HUES6 (cell line): ENCODE data around the gene BCAR1.

Source experiments
- H3K27ac ChIP-seq: 2 replicates; pipeline ENCODE4 v1.7.0; 2013; ENCODE audit warnings: low read depth, mild to moderate bottlenecking, low read length, inconsistent platforms
- H3K27me3 ChIP-seq: 2 replicates; pipeline ENCODE4 v1.6.1; 2013; ENCODE audit warnings: low read length; ENCODE audit not compliant: control insufficient read depth, insufficient read depth
- H3K36me3 ChIP-seq: 2 replicates; pipeline ENCODE4 v1.6.1; 2013; ENCODE audit warnings: low read length; ENCODE audit not compliant: control insufficient read depth, insufficient read depth
- H3K4me1 ChIP-seq: 2 replicates; pipeline ENCODE4 v1.6.1; 2013; ENCODE audit warnings: low read length; ENCODE audit not compliant: control insufficient read depth, insufficient read depth
- H3K4me3 ChIP-seq: 2 replicates; pipeline ENCODE4 v1.5.1; 2013; ENCODE audit warnings: low read depth, low read length
- H3K9ac ChIP-seq: one replicate; pipeline ENCODE4 v1.6.1; 2013; ENCODE audit warnings: mild to moderate bottlenecking, low read length
- H3K9me3 ChIP-seq: 2 replicates; pipeline ENCODE4 v1.6.1; 2013; ENCODE audit warnings: low read depth, low read length; ENCODE audit not compliant: control insufficient read depth, insufficient read depth

BCAR1 gene, protein sequence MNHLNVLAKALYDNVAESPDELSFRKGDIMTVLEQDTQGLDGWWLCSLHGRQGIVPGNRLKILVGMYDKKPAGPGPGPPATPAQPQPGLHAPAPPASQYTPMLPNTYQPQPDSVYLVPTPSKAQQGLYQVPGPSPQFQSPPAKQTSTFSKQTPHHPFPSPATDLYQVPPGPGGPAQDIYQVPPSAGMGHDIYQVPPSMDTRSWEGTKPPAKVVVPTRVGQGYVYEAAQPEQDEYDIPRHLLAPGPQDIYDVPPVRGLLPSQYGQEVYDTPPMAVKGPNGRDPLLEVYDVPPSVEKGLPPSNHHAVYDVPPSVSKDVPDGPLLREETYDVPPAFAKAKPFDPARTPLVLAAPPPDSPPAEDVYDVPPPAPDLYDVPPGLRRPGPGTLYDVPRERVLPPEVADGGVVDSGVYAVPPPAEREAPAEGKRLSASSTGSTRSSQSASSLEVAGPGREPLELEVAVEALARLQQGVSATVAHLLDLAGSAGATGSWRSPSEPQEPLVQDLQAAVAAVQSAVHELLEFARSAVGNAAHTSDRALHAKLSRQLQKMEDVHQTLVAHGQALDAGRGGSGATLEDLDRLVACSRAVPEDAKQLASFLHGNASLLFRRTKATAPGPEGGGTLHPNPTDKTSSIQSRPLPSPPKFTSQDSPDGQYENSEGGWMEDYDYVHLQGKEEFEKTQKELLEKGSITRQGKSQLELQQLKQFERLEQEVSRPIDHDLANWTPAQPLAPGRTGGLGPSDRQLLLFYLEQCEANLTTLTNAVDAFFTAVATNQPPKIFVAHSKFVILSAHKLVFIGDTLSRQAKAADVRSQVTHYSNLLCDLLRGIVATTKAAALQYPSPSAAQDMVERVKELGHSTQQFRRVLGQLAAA

DNA sequence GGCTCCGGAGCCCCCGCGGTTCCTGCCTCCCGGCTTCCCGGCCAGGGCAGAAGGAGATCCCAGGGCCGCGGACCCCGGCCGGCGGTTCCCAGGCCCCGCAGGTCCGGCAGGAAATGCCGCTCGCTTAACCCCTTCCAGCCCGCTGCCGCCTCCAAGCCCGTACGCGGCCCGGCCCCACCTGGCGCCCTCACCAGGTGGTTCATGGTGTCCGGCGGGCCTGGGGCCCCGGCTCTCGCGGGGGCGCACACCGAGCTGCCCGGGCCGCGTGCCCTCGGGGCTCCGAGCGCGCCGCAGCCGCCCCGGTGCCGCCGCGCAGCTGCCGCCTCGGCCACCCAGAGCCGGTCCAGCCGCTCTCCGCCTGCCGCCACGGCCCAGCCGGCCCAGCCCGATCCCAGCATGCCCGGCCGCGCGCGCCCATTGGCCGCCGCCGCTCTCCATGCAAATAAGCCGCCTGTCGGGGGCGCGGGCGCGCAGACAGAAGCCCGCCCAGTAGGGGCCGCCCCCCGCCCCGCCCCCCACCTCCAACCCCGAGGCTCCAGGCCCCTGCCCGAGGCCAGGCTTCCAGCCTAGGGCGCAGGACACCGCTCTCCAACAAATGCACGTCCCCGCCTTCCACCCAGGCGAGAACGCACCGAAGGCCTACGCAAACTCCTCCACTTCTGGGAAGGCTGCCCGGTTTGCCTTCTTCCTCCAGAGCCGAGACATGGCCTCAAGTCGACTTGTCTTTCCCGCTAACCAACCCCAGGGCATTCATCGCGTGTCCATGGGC is at the start of gene BCAR1:
Gene BCAR1, minus strand, starts transcription at position 345 of the 769 bp plus-strand sequence. Its CDS starts 142 bp downstream, at position 203.
- Histone ChIP-seq H3K4me1 (peaks cover 81% of the 10 kb centered on the region), H3K27ac (peak within 1 kb of the TSS; percentile 89), H3K27me3 (no peaks in the 10 kb centered on the region), H3K9ac (peak within 1 kb of the TSS; percentile 88), H3K9me3 (no peaks in the 10 kb centered on the region), H3K4me3 (peak within 1 kb of the TSS; percentile 84), H3K36me3 (peaks cover 15% of the 10 kb centered on the region)

DNA sequence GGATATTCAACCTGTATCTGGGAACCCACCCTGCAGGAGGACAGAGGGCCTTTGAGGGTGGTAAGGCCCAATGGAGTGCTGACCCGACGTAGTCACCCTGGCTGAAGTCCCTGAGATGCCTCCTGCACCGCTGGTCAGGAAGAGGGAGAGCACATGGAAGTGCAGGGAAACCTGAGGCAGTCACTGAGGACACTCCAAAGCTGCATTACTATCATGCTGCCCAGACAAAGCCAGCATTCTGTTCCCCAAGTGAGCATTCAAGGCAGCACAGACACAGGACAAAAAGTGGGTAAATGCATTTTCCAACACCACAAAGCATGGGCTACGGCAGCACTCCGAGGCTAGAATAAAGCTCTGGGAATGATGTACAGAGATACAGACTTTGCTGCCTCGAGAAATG is 46.8 kb upstream of the BCAR1 start:
- Histone ChIP-seq H3K36me3 (peaks cover 69% of the 10 kb centered on the region), H3K4me3 (no peak overlapping the region), H3K27me3 (no peaks in the 10 kb centered on the region), H3K9me3 (no peaks in the 10 kb centered on the region), H3K4me1 (no peaks in the 10 kb centered on the region), H3K27ac (no peak overlapping the region), H3K9ac (no peak overlapping the region)

DNA sequence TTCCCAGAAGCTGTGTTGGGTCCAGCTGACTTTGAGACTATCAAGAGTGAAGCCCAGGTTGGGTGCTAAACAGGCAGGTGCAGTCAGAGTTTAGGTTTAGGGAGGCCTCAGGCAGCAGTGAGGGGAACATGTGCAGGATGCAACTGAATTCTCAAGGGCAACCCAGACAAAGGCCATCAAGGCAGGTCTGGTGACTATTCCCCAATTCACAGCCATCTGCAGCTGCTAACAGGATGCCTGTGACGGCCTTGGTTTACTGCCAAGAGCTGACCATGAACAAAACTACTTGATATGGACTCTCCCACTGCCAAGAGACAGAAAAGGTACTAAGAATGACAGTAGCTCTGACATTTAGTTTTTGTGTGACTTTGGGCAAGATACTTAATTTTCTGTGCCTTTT is 45.2 kb upstream of the BCAR1 start:
- Histone ChIP-seq H3K9me3 (no peaks in the 10 kb centered on the region), H3K27me3 (no peaks in the 10 kb centered on the region), H3K4me3 (no peak overlapping the region), H3K36me3 (peaks cover 73% of the 10 kb centered on the region), H3K9ac (no peak overlapping the region), H3K4me1 (no peaks in the 10 kb centered on the region), H3K27ac (no peak overlapping the region)

DNA sequence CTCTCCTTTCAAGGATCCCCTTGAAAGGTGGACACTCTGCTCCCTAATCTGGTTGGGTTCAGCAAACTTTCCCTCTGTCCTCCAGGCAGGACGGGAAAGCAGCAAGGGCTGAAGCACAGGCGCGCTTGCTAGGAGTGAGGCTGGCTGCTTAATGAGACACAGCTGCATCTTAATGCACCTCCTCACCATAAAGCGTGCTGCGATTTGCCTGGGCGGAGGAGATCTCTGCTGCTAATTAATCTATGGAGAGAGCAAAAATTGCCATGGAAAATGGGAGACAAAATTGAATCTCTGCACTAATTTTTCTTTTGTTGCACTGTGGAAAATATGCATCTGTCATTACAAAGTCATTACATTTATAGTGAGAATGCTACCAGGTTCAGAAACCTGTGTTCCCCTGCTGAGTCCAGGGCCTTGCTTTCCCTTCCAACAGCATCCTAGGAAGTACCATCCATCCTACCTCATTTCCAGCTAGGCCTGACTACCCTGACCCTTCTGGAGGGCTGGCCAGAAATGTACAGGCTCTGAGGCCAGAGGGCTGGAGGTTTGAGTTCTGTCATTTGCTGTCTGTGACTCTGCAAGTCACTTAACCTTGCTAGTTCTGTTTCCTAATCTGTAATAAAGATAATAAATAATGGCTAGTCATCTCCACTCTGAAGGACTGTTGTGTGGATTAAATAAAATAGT is 43.5 kb upstream of the BCAR1 start:
- no peak overlapping the region for H3K9ac ChIP-seq
- H3K36me3 ChIP-seq: peaks cover 69% of the 10 kb centered on the region
- H3K27ac ChIP-seq: no peak overlapping the region
- H3K27me3 ChIP-seq: no peaks in the 10 kb centered on the region
- H3K4me1 ChIP-seq: no peaks in the 10 kb centered on the region
- no peak overlapping the region for H3K4me3 ChIP-seq
- H3K9me3 ChIP-seq: no peaks in the 10 kb centered on the region

DNA sequence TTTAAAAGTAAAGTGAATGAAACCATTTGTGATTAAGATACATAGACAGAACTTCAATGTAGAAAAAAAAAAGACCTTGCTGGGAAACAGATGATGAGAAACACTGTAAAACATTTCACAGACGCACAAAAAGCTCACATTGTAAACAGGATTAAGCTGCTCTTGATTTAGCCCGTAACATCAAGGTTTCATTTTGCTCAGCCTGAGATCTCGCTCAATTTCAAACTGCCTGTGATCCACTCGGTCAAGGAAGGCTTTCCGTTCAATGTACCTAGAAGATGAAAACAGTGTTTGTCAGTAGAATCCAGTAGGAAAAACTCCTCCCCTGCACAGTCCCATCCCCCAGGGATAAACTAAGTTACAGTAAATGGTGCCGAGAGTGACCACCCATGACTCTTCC is 42.3 kb upstream of the BCAR1 start:
- no peak overlapping the region for H3K9ac ChIP-seq
- peaks cover 8% of the 10 kb centered on the region; the same call in 1 of the 2 replicates for H3K4me1 ChIP-seq
- no peaks in the 10 kb centered on the region for H3K27me3 ChIP-seq
- H3K4me3 ChIP-seq: no peak overlapping the region
- H3K27ac ChIP-seq: no peak overlapping the region
- H3K9me3 ChIP-seq: no peaks in the 10 kb centered on the region
- H3K36me3 ChIP-seq: peaks cover 62% of the 10 kb centered on the region

DNA sequence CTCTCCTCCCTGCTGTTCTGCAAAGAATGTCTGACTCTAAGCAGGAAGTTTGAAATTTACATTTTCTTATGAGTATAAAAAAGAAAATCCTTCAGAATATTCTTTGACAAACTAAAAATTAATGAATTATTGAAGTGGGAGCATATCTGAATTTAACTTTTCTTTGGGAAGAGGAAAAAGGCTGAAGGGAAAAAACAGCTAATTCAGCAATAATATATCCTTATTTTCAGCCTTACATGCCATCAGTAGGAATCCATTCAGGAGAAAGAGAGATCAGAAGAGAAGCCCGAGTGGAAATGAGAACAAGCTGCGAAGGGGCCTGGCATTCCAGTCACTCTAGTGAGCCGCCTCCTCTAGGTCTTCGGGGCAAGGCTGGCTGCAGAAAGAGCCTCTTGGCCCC is 41.7 kb upstream of the BCAR1 start:
- Histone ChIP-seq H3K4me3 (no peak overlapping the region), H3K27me3 (no peaks in the 10 kb centered on the region), H3K36me3 (peaks cover 57% of the 10 kb centered on the region), H3K9me3 (no peaks in the 10 kb centered on the region), H3K27ac (no peak overlapping the region), H3K4me1 (peaks cover 13% of the 10 kb centered on the region; the same call in 1 of the 2 replicates), H3K9ac (no peak overlapping the region)

DNA sequence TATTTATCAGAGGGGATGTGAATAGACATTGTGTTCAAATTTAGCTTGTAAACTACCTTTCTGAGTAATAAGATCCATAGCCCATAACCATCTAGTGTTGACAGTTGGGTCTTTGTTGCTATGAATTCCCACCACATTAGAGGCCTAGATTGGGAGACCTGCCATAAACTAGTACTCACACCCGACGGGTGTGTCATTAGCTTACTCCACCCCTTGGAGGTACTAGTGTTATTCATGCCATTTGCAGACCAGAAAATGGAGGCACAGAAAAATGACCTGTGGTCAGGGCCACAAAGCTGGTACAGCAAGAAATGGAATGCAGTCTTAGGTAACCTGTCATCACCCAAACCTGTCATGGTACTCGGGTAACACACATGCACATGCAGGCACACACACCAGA is 41.3 kb upstream of the BCAR1 start:
- H3K27ac ChIP-seq: no peak overlapping the region
- H3K9me3 ChIP-seq: no peaks in the 10 kb centered on the region
- H3K27me3 ChIP-seq: no peaks in the 10 kb centered on the region
- no peak overlapping the region for H3K4me3 ChIP-seq
- peaks cover 55% of the 10 kb centered on the region for H3K36me3 ChIP-seq
- H3K9ac ChIP-seq: no peak overlapping the region
- H3K4me1 ChIP-seq: peaks cover 18% of the 10 kb centered on the region; the same call in 1 of the 2 replicates

DNA sequence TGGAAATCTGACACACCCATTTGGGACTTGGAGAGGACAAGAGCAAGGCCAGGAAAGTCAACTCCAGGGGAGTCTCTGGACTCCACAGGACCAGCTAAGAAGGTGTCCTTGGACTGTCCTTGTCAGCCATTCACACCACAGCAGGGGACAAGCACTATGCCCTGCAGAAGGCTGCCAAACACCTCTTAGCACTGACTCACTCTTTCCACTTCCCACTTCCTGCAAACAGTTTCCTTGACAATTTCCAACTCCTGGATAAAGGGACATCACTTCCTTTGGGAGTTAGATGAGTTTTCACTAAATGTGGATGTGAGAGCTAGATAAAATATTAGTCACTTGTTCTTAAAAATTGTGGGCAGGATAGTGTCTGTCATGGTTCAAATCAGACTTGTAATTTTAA is 37.8 kb upstream of the BCAR1 start:
- Histone ChIP-seq H3K9ac (no peak overlapping the region), H3K4me1 (peaks cover 18% of the 10 kb centered on the region; the same call in 1 of the 2 replicates), H3K4me3 (no peak overlapping the region), H3K27me3 (no peaks in the 10 kb centered on the region), H3K9me3 (no peaks in the 10 kb centered on the region), H3K27ac (no peak overlapping the region), H3K36me3 (peaks cover 39% of the 10 kb centered on the region)

DNA sequence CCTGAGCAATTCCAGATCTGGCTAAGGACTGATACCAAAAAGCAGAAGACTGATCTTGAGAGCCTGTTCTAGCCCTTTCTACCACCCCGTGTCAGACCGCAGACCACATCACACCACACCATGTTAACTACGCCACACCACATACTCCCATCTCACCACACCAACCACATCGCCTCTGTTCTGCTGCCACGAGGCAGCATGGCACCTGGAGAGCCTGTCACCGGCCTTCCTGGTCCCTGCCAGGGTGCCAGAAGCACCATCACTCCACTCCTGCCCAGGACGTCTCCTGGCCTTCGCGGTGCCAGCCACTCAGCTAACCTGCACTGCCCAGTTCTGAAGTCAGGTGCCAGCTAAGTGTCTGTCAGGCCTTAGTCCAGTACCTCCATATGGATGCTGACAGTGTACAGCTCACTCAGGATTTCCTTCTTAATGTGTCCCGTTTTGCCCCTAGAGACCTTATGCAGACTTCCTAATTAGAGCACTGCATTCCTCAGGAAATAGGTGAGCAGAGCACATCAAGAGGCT is 37.2 kb upstream of the BCAR1 start:
- no peak overlapping the region for H3K27ac ChIP-seq
- H3K4me3 ChIP-seq: no peak overlapping the region
- no peak overlapping the region for H3K9ac ChIP-seq
- H3K9me3 ChIP-seq: no peaks in the 10 kb centered on the region
- H3K27me3 ChIP-seq: no peaks in the 10 kb centered on the region
- peaks cover 34% of the 10 kb centered on the region for H3K36me3 ChIP-seq
- peaks cover 18% of the 10 kb centered on the region; the same call in 1 of the 2 replicates for H3K4me1 ChIP-seq

DNA sequence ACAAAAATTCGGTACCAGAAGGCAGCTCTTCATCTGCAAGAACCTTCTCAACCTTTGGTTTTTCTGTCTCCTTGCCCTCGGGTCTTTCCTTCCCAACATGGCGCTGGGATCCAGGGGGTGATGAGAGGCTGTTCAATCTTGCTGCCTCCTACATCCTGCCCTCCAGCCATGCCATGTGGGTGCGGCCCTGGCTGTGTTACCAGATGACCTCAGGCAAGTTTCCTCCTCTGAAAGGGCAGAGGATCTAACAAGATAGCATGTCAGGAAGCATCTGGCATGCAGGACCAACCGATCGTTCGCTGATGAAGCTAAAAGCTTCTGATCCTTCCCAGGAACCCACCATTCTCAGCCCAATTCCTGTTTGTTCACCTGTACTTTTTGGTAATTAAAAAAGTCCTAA is 36.8 kb upstream of the BCAR1 start:
- Histone ChIP-seq H3K36me3 (peaks cover 29% of the 10 kb centered on the region), H3K4me3 (no peak overlapping the region), H3K27ac (no peak overlapping the region), H3K9ac (no peak overlapping the region), H3K4me1 (peaks cover 18% of the 10 kb centered on the region; the same call in 1 of the 2 replicates), H3K27me3 (no peaks in the 10 kb centered on the region), H3K9me3 (no peaks in the 10 kb centered on the region)
